GM18507 (cell line): Measurements from ENCODE around the gene INPP5D.
A peak's percentile ranks its signal among the peaks of the same experiment; 100 is the strongest.
"Not testable (repeated sequence)": the region's sequence is repeated elsewhere in the genome, so short reads cannot be mapped to it uniquely, and the experiment has no call there.

Source experiments
- DNase-seq: peaks from one replicate; pipeline ENCODE4 v3.0.0; 2011; ENCODE audit warnings: low read depth; ENCODE audit not compliant: insufficient read length; ENCODE audit errors: extremely low spot score
- FAIRE-seq: peaks from 2 replicates; lab custom pipeline; 2011; peaks lifted over from hg19 to GRCh38; lab: Jason Lieb, UNC

The INPP5D gene

GRCh38 chr2:233049194-233049761, 10.9 kb upstream of the INPP5D start:
- DNase-seq, result no peak
- no peak for FAIRE-seq

GRCh38 chr2:233051241-233052149, 8.6 kb upstream of the INPP5D start:
- no peak for FAIRE-seq
- no peak for DNase-seq

- DNase-seq, FAIRE-seq: not testable (repeated sequence)
These were observed 7.6 kb upstream of the INPP5D start for GRCh38 chr2:233052517-233052916.

GRCh38 chr2:233053928-233054784, 6.0 kb upstream of the INPP5D start:
- DNase-seq, result peak; percentile 76
- peak; percentile 89 for FAIRE-seq

GRCh38 chr2:233055362-233055761, 4.8 kb upstream of the INPP5D start:
- DNase-seq (no peak), FAIRE-seq (no peak)

- DNase-seq (no peak), FAIRE-seq (no peak)
These were observed 3.1 kb upstream of the INPP5D start for GRCh38 chr2:233056961-233057605.

- no peak for DNase-seq
- no peak for FAIRE-seq
These were observed 1.2 kb upstream of the INPP5D start for GRCh38 chr2:233058717-233059546.

GRCh38 chr2:233059547-233059796, 670 bp upstream of the INPP5D start:
- no peak for DNase-seq
- no peak for FAIRE-seq

GRCh38 chr2:233060501-233060979, 398 bp downstream of the INPP5D start:
- FAIRE-seq (no peak), DNase-seq (no peak)

- peak; percentile 83 for FAIRE-seq
These were observed 943 bp downstream of the INPP5D start for GRCh38 chr2:233060980-233061590.

GRCh38 chr2:233061591-233062450, 1.7 kb downstream of the INPP5D start:
- FAIRE-seq, result no peak
- DNase-seq, result peak; percentile 52

More at GRCh38 chr2:233060980-233061590, 943 bp downstream of the INPP5D start:
- DNase-seq, result no peak

- DNase-seq, result no peak
- peak; percentile 5 for FAIRE-seq
These were observed 2.3 kb downstream of the INPP5D start for GRCh38 chr2:233062451-233062850.

- DNase-seq (no peak), FAIRE-seq (no peak)
These were observed 2.8 kb downstream of the INPP5D start for GRCh38 chr2:233062946-233063268.

GRCh38 chr2:233063269-233063975, 3.3 kb downstream of the INPP5D start:
- FAIRE-seq, result peak; percentile 89

GRCh38 chr2:233063976-233064411, 3.9 kb downstream of the INPP5D start:
- FAIRE-seq (no peak), DNase-seq (no peak)

More at GRCh38 chr2:233063269-233063975, 3.3 kb downstream of the INPP5D start:
- no peak for DNase-seq

GRCh38 chr2:233064530-233065199, 4.5 kb downstream of the INPP5D start:
- DNase-seq (no peak), FAIRE-seq (no peak)
